Peyer's patch (tissue), 4 donors: ENCODE results near the gene HDGF.

Experiments used
- POLR2A ChIP-seq, 2 donors: fragments of 450-650 bp; IDR thresholded peaks; one replicate each; pipeline ENCODE4 v1.5.1; 2017; ENCODE audit warnings: antibody characterized with exemption in 2 of 2, mild to moderate bottlenecking in 2 of 2, moderate library complexity in 2 of 2
- TF ChIP-seq, protein P1 (sequence below), 6 experiments: fragments of 450-650 bp in 4 of 6; fragments of 200-600 bp in 2 of 6; sonication (generic) in 1 of 6; IDR thresholded peaks; one replicate each; pipeline ENCODE4 v1.5.1; 2017 to 2019; ENCODE audit warnings: antibody characterized with exemption in 6 of 6, mild to moderate bottlenecking in 3 of 6, moderate library complexity in 1 of 6

DNA sequence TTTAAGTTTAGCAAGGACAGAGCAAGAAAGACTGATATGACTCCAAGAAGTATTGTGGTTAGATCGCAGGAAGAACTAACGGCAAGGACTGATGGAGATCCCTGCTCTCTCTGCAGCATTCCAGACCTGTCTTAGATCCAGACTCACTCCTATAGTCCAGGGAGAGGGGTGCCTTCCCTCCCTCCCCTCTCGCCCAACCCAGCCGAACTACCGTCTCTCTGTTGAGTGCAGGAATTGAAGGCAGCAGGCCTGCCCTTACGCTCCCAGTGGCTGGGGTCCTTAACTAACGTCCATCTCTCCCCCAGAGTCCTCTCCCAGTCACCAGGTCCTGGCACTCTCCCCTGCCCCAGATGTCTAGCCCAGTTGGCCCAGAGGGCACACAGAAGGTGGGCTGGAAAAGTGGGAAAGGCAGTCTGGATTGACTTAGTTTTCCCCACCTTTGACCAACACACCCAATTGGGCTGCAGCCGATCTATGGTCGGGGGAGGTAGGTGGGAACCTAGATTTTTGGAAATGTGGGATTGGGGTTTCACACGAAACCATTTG is 47.2 kb downstream of the HDGF start:
- TF ChIP-seq, protein P1, sequence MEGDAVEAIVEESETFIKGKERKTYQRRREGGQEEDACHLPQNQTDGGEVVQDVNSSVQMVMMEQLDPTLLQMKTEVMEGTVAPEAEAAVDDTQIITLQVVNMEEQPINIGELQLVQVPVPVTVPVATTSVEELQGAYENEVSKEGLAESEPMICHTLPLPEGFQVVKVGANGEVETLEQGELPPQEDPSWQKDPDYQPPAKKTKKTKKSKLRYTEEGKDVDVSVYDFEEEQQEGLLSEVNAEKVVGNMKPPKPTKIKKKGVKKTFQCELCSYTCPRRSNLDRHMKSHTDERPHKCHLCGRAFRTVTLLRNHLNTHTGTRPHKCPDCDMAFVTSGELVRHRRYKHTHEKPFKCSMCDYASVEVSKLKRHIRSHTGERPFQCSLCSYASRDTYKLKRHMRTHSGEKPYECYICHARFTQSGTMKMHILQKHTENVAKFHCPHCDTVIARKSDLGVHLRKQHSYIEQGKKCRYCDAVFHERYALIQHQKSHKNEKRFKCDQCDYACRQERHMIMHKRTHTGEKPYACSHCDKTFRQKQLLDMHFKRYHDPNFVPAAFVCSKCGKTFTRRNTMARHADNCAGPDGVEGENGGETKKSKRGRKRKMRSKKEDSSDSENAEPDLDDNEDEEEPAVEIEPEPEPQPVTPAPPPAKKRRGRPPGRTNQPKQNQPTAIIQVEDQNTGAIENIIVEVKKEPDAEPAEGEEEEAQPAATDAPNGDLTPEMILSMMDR (IDR thresholded peaks at IDR 0.05), result no peak
- TF ChIP-seq POLR2A (IDR thresholded peaks at IDR 0.05), result no peak
